Activated CD8-positive, alpha-beta T cell treated with anti-CD3 and anti-CD28 coated beads for 36 hours (primary cell): ENCODE data around the gene BNIP5. TPM values are rescaled to one million over a fixed set of nuclear protein-coding genes. Genes with fewer than 3 reads are reported as not detected.

Experiments used
- ATAC-seq: fragments of 200-7000 bp; cut with Tn5 transposase; one replicate; pipeline ENCODE4 v1.10.0; 2021; ENCODE audit warnings: mild to moderate bottlenecking, moderate library complexity
- CTCF ChIA-PET: fragments of 350-600 bp; sonication (Branson Sonifier 250); formaldehyde crosslinking; loops from one replicate; lab custom pipeline; 2021; ENCODE audit warnings: antibody characterized with exemption; lab: Charles Lee
- POLR2A ChIA-PET: fragments of 350-600 bp; sonication (Branson Sonifier 250); formaldehyde crosslinking; loops from one replicate; lab custom pipeline; 2021; ENCODE audit warnings: antibody characterized with exemption; lab: Charles Lee
- DNase-seq: peaks from one replicate; pipeline ENCODE4 v3.0.0-alpha.2; 2020
- H3K27ac Mint-ChIP-seq: one replicate; pipeline ENCODE4 v1.8.0; 2021; ENCODE audit warnings: mild to moderate bottlenecking, mixed read lengths
- H3K27me3 Mint-ChIP-seq: one replicate; pipeline ENCODE4 v1.8.0; 2021; ENCODE audit warnings: mixed read lengths
- H3K36me3 Mint-ChIP-seq: one replicate; pipeline ENCODE4 v1.8.0; 2021; ENCODE audit warnings: low read depth, mixed read lengths
- H3K4me1 Mint-ChIP-seq: one replicate; pipeline ENCODE4 v1.8.0; 2021; ENCODE audit warnings: low read depth, mixed read lengths
- H3K4me3 Mint-ChIP-seq: one replicate; pipeline ENCODE4 v1.8.0; 2021; ENCODE audit warnings: mild to moderate bottlenecking, moderate library complexity, mixed read lengths
- H3K9me3 Mint-ChIP-seq: one replicate; pipeline ENCODE4 v1.8.0; 2021; ENCODE audit warnings: mixed read lengths
- intact Hi-C: fragments of 100-400 bp; cut with micrococcal nuclease; formaldehyde crosslinking; loops from one replicate; pipeline ENCODE4 v1.10.0; 2022
- total RNA-seq, 2 experiments: library from RNA; stranded (reverse); gene quantifications; one replicate each; pipeline ENCODE4 v1.2.3, GENCODE V29; 2021
- TF ChIP-seq, protein P1 (sequence below): fragments of 200-600 bp; IDR thresholded peaks from one replicate; pipeline ENCODE4 v1.8.0; 2022; ENCODE audit warnings: antibody characterized with exemption, mild to moderate bottlenecking

BNIP5 gene
- total RNA-seq, 2 experiments from 2014 or later = not detected

DNA sequence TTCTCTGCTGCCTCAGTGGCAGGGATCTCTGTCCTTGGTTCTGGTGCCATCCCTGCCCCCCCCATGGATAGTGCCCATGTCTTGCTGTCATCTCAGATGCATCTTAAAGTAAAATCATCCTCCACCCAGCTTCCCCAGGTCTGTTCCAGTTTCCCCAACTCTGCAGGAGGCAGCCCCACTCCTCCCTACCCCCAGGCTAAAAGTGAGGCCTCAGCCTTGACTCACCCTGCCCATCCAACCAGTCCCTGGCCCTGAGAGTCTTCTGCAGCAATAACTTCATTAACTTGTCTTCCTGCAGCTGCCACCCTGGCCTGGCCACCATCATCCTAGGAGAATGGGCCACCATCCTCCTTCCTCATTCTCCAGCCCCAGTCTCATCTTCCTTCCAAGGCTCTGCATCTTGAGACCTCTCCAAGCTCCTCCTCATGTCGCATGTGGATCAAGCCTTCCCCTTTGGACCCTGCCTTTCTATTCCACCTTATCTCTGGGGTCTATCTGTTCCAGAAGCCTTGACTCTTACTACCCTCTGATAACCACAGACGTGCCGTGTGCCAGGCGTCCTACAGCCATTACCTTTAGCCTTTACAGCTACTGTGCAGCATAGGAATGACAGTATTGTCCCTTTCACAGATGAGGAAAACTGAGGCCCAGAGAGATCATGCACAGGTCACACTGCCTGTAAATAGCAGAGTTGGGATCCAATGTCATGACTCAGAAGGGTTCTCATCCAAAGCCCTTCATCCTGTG, 68.8 kb downstream of the BNIP5 start:
- H3K27ac Mint-ChIP-seq = no peak overlapping the region
- no peaks in the 10 kb centered on the region for H3K4me1 Mint-ChIP-seq
- intact Hi-C loops = no loop called here
- DNase-seq (no peak), ATAC-seq (no peak)
- no peaks in the 10 kb centered on the region for H3K36me3 Mint-ChIP-seq
- peaks cover 4% of the 10 kb centered on the region for H3K9me3 Mint-ChIP-seq
- CTCF ChIA-PET = interaction anchor here (1.2 kb wide), 1 partner anchor 34 kb away, joined by 3 read pairs; no protein-coding TSS in a partner anchor
- H3K4me3 Mint-ChIP-seq = no peak overlapping the region
- POLR2A ChIA-PET = no interaction called here
- TF ChIP-seq, protein P1, sequence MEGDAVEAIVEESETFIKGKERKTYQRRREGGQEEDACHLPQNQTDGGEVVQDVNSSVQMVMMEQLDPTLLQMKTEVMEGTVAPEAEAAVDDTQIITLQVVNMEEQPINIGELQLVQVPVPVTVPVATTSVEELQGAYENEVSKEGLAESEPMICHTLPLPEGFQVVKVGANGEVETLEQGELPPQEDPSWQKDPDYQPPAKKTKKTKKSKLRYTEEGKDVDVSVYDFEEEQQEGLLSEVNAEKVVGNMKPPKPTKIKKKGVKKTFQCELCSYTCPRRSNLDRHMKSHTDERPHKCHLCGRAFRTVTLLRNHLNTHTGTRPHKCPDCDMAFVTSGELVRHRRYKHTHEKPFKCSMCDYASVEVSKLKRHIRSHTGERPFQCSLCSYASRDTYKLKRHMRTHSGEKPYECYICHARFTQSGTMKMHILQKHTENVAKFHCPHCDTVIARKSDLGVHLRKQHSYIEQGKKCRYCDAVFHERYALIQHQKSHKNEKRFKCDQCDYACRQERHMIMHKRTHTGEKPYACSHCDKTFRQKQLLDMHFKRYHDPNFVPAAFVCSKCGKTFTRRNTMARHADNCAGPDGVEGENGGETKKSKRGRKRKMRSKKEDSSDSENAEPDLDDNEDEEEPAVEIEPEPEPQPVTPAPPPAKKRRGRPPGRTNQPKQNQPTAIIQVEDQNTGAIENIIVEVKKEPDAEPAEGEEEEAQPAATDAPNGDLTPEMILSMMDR = no peak
- peaks cover 3% of the 10 kb centered on the region for H3K27me3 Mint-ChIP-seq

DNA sequence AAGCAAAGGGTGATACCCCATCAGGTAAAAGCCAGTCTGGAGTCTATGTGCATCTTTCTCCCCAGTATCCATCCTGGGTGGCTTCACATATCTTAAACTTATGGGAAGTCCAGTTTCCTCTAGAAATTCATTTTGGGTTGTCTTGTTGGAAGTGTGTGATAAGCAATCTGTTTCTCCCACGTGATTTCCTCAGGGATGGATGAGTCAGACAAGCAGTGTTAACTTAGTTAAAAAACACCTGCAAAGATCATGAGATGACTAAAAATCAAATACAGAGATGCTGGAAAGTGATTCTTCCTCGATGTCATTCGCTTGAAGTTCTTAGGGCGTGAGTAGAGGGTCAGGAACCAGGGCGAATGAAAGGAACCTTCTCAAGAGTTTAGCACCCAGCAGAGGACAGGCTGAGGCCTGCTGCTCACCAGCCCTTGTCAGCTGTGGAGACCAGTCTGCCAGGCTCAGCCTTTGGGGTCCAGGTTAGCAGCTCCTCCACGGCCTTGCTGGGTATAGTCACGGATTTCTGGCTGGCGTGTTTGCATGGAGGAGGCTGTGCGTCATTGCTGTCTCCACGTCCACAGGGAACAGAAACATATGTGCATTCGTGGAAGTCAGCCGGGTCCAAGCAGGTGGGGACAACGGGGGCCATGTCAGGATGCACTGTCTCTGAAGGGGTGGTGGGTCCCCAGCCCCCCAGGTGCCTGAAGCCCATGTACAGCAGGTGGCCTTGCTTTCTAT, 69.6 kb downstream of the BNIP5 start:
- peaks cover 2% of the 10 kb centered on the region for H3K27me3 Mint-ChIP-seq
- H3K36me3 Mint-ChIP-seq = no peaks in the 10 kb centered on the region
- peaks cover 4% of the 10 kb centered on the region for H3K9me3 Mint-ChIP-seq
- no peak overlapping the region for H3K4me3 Mint-ChIP-seq
- DNase-seq (no peak), ATAC-seq (no peak)
- ChIA-PET CTCF (no interaction called here), POLR2A (no interaction called here)
- H3K27ac Mint-ChIP-seq = no peak overlapping the region
- TF ChIP-seq, protein P1 = no peak
- H3K4me1 Mint-ChIP-seq = no peaks in the 10 kb centered on the region
- intact Hi-C loops = no loop called here

Other genes starting within 250 kb of the BNIP5 start
- gene MAPK13, start 206.4 kb downstream of the BNIP5 start, total RNA-seq = 10 to 100 TPM; 60.4 to 60.9 TPM
- gene BRPF3, start 140.1 kb downstream of the BNIP5 start, total RNA-seq = 10 to 100 TPM; 15.1 to 20.9 TPM
- not detected for gene PNPLA1, start 66.8 kb downstream of the BNIP5 start, total RNA-seq
- gene ETV7, start 50.8 kb upstream of the BNIP5 start, total RNA-seq = under 1 TPM; 0.51 to 0.86 TPM
- gene PXT1, start 106.0 kb upstream of the BNIP5 start, total RNA-seq = under 1 TPM; 0.22 to 0.36 TPM
- 10 to 100 TPM; 42.7 to 45.1 TPM for gene KCTD20, start 106.1 kb upstream of the BNIP5 start, total RNA-seq
- gene STK38, start 210.6 kb upstream of the BNIP5 start, total RNA-seq = 10 to 100 TPM; 22.9 to 23.4 TPM